Neural progenitor cell (in vitro differentiated cells): ENCODE data around the gene RSBN1L.

Experiments used
- CTCF ChIP-seq: fragments of 200-600 bp; sonication (generic); IDR thresholded peaks from 2 replicates; pipeline ENCODE4 v1.5.1; 2017; ENCODE audit warnings: antibody characterized with exemption, mild to moderate bottlenecking
- EZH2 ChIP-seq: fragments of 200-600 bp; sonication (generic); IDR thresholded peaks from 2 replicates; pipeline ENCODE4 v1.6.1; 2017; ENCODE audit warnings: antibody characterized with exemption, mild to moderate bottlenecking, moderate library complexity

- TF ChIP-seq EZH2, result no peak
- TF ChIP-seq CTCF, result no peak
These were observed 6.8 kb downstream of the RSBN1L start for GRCh38 chr7:77702968-77703472.
